Melanocyte of skin (primary cell): ENCODE measurements around the gene TAT. TPM values are rescaled to one million over a fixed set of nuclear protein-coding genes. Genes with fewer than 3 reads are reported as not detected.

Experiments used
- small RNA-seq, 2 donors: library from RNA; depleted of rRNA; stranded (forward); fragments of <200 nt; gene quantifications; one replicate each; pipeline ENCODE3, GENCODE V24; 2012
- total RNA-seq, 2 donors: library from RNA; depleted of rRNA; stranded (reverse); fragments of >200 nt; gene quantifications; 2 replicates each; pipeline ENCODE4 v1.2.3, GENCODE V29; 2012

TAT gene
- not detected for total RNA-seq

DNA sequence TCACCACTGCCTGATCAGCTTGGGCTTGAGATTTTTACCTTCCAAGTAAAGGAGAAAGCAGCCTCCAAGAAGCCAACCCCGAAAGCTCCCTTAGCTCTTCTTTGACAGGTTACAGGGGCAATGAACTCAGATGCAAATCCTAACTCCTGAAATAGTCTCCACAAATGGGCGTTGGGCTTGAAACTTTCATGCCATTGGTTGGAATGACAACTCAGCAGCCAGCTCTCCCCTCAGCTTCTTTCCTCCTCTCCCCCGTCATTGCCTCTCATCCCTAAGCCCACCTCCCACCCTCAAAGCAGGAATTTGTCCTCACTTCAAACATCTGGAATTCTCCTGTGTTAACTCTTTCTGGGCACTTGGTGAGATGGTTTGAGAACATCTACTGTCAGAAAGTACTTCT lies at the start of gene TAT:
TAT (minus strand) TSS at position 122 of the 400 bp plus-strand sequence. CDS start 677 bp downstream, outside the sequence.

DNA sequence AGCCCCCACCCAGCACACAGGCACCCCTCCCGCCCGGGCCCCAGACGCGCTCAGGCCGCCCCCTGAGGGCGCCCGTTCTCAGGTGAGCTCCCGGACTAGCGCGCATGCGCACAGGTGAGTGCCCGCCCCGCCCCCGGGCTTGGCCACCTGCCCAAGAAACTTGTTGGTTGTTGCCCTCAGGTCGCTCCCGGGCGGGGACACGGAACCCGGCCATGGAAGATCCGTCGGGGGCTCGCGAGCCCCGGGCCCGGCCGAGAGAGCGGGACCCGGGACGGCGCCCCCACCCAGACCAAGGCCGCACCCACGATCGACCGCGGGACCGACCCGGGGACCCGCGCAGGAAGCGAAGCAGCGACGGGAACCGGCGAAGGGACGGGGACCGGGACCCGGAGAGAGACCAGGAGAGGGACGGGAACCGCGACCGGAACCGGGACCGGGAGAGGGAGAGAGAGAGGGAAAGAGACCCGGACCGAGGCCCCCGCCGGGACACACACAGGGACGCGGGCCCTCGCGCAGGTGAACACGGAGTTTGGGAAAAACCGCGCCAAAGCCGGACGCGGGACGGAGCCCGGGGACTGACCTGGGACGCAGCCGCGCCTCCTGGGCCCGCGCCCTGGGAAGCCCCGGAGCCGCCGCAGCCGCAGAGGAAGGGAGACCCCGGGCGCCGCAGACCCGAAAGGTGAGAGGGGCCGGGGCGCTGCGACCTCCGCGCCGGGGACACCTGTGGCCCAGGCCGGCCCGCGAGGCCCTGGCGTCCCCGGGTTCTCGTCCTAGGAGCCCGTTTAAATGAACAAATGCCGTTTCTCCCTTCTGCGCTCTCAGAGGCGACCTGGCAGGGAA lies 49.3 kb upstream of the TAT start, which contains the start of gene MARVELD3:
MARVELD3 (plus strand) TSS at position 167 of the 840 bp plus-strand sequence; CDS start at position 213, 46 bp downstream.

DNA sequence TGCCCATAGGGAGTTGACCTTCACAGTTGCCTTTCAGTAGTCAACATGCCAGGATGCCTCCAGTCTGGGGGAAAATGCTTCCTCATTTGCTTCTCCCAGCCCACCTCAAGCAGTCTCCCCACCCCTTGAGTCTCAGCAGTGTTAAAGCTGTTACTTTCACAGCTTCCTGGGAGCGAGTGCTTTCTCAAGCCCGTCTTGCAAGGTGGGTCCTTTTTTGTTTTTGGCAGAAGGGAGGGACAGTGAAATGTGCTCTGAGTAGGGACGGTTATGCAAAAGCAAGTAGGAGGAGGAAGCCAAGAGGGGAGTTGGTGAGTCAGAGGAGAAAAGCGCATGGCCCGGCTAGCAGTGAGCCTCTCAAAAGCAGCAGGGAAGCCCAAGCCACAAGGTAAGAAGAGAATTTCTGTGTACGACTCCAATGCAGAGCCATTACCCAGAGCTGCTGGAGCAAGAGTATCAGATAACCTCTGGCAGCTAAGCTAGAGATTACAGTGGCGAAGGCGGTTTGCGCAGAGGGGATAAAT lies 50.7 kb downstream of the TAT start, which contains the start of gene CHST4:
CHST4 (plus strand) TSS at position 316 of the 521 bp plus-strand sequence. CDS start 10,252 bp downstream, outside the sequence.

Small RNA genes lying within 50 kb of the gene (small RNA-seq; reads per million reads assigned to genes)
- 0 to 0.06 reads per million in 2 donors for gene RNU6-1061P

Other genes starting within 250 kb of the TAT start
- under 1 TPM in 1 of 2 donors, not detected in 1; under 0.01 TPM for gene CALB2, start 218.4 kb downstream of the TAT start, total RNA-seq
- gene TLE7, start 135.0 kb downstream of the TAT start, total RNA-seq: not detected
- 1 to 10 TPM; 3.1 to 4.7 TPM for gene ZNF23, start 114.8 kb downstream of the TAT start, total RNA-seq
- gene ZNF19, start 87.8 kb downstream of the TAT start, total RNA-seq: 1 to 10 TPM; 3.0 to 3.1 TPM
- not detected for gene CHST4, start 50.7 kb downstream of the TAT start, total RNA-seq
- not detected for gene MARVELD3, start 49.1 kb upstream of the TAT start, total RNA-seq
- 1 to 10 TPM; 7.2 to 9.3 TPM for gene PHLPP2, start 147.6 kb upstream of the TAT start, total RNA-seq
- gene AP1G1, start 231.7 kb upstream of the TAT start, total RNA-seq: 10 to 100 TPM; 80.3 to 81.2 TPM